AG20443 (cell line): ENCODE data around the gene POU2F3.

Source experiments
- DNase-seq: peaks from one replicate; pipeline ENCODE4 v3.0.0; 2012; ENCODE audit warnings: low spot score, mixed read lengths

POU2F3 gene

DNA sequence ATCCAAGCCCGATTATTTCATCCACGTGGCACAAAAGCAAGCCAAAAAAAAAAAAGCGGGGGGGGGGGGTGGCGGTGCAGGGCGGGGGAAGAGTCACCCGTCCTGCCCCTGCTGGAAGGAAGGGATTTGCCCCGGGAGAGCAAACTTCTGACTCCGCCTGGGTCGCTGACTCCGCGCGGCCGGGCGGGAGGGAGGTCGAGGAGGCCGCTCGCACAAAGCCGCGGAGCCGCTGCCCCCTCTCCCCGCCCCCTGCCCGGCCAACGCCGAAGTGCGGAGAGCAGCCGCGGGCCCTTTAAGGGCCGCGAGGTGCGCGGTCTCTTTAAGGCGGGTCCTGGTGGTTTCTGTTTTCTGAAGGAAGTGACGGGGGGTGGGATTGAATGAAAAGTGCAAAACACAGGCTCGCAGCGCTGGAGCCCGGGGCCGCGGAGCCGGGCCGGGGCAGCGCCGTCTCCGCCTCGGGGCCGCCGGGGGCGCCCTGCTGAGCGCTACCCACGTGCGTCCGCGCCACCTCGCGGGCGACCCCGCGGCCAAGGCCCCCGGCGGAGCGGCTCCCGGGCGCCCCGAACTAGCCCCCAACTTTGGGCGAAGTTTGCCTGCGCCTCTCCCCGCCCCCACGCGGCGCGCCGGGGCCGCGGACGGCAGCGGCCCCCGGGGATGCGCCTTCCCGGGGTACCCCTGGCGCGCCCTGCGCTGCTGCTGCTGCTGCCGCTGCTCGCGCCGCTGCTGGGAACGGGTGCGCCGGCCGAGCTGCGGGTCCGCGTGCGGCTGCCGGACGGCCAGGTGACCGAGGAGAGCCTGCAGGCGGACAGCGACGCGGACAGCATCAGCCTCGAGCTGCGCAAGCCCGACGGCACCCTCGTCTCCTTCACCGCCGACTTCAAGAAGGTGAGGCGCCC lies 29.1 kb upstream of the POU2F3 start, which contains the start of gene OAF:
TSS of gene OAF (plus strand) at position 407 of the 896 bp plus-strand sequence. CDS start at position 655, 248 bp downstream.
- peak; percentile 88 for DNase-seq

DNA sequence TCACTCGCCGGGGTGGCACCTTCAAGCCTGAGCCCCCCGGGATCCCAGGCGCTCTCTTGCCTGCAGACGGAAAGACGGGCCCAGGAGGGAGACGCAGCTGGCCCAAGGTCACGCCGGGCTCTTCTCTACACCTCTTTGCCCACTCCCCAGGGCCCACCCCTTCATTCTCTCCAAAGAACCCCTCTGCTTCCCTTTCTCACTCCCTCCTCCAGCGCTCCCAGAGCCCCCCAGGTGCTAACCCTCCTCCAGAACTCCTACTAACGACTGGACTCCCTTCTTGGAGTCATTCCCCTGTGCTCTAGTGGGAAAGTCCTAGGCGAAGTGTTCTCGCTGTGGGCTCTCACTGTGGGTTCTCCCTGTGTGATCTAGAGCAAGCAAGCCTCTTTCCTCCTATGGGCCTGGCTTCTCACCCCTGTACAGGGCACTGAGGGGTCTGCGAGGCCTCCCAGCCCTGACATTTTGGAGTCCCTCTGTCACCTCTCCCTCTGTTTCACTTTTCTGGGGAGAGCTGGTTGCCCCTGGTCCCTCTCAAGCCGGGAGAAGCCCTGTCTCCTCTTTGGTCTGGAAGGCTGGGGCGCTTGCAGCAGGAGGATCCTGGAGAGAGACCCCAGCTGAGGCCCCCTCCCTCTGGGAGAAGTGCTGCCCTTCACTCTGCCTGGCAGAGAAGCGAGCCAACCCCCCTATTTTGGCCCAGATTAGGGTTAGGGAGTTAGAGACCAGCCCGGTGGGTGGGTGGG lies 28.2 kb upstream of the POU2F3 start:
- DNase-seq, result no peak

DNA sequence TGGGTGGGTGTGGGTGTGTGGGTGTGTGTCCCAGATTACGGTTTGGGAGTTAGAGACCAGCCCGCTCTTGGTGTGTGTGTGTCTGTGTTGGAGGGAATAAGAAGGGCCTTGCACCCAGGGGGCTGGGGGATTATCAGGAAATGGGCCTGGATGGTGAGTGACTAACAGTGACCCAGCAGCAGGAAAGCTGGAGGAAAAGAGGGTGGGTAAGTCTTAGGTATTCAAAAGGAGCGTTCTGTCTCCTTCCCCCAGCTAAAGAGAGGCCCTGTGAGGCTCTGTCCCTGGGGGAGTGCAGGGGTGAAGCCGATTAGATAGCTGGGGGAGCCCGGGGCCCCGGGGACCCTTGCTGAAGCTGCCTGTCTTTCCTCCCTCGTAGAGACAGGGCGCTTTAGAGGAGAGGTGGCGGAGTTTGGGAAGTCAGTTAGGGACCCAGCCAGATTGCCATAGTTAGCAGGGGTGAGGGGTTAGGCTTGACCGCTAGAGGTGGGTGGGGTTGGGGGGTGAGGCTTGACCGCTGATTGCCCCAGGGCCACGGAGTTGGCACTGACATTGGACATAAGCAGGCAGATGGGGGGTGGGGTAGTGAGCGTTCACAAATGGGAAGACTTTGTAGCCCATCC lies 27.6 kb upstream of the POU2F3 start:
- DNase-seq, result no peak

DNA sequence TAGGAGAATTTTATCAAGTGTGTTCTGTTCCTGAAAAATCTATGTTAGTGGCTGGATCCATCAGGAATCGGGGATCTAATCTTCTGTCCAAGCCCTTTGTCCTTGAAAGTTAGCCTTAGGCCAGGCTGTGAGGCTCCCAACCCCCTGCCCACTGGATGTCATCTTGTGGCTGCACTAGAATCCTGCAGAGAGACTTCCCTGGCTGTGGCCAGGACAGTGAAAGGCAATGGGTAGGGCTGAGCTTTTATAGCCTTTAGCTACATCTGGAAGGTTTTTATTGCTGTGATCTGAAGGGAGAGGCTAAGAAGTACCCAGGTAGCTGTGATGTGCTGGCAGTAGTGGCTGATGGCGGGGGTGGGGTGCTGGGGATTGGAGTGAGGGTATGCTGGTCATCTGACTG lies 27.0 kb upstream of the POU2F3 start:
- no peak for DNase-seq

DNA sequence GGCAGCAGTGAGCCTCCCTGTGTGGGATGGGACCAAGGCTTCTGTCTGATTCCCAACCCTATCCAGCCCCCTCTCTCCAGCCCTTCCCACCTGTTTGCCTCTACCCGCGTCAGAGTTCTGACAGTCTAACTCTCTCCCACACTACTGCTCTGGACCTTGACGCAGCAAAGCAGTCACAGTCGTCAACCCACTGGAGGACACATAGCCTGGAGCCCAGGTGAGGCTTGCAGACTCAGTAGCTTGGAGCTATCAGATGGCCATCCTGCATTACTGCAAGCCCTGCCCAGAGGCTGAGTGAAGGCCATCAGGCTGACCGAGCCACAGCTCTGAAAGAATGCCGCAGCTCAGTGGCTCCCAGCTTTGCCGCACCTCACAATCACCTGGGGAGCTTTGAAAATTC lies 25.4 kb upstream of the POU2F3 start:
- DNase-seq, result no peak

DNA sequence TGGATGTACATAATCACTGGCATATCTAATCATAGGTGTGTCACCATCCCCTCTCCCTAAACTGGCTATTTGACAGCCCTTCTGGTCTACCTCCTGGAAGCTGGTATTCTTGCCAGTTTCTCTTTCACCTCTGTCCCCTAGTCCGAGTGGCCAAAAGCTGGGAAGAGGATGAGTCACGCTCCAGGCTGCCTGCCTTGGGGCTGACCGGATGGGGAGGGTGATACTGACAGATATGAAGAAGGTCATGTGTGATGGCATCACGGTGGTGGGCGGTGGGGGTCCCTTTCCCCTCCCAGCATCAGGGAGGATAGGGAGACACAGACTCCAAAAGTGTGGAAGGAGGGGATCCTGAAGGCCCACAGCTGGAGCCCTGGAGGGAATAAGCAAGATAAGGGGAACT lies 24.3 kb upstream of the POU2F3 start:
- DNase-seq, result peak; percentile 76

DNA sequence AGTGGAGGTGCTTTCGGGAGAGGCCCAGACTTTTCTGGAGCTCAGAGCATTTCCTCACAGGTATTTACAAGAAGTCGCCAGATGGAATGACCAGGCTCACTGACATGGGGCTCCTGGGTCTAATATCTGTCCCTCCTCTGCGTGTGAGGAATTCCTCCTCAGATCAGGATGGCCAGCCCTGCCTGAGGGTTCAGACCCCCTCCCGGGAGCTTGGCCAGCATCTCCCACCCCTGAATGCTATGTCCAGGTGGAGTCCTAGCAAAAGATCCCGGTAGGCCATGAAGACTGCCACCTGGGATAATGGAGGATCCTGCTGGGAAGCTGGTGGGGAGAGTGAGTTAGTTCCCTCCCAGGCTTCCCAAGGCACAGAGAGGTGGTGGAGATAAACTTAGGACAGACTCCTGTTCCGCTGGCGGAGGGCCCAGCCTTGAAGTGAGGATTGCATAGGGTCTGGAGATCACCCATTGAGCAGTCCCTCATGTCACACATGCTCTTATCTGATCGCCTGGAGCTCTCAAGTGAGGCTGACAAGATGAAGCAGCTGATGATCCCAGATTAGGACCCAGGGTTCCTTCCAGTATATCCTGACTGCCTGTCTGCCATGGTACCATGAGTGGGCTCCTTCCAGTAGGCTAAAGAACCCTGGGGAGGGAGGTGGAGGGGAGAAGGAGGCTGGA lies 23.4 kb upstream of the POU2F3 start:
- DNase-seq, result no peak

DNA sequence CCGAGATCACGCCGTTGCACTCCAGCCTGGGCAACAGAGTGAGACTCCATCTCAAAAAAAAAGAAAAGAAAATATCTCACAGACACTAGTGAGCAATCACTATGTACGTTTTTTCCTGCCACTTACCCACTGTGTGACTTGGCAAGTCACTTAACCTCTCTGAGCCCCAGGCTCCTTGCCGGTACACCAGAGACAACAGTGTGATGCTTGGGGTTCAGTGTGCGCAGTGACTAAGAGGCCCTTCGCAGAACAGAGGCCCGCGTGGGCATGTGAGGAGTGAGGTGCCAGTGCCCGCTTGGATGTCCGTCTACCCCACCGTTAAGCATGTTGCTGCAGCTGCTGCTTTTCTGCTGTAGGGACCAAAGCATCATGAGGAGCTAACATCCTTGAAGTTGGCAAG lies 22.4 kb upstream of the POU2F3 start:
- no peak for DNase-seq

DNA sequence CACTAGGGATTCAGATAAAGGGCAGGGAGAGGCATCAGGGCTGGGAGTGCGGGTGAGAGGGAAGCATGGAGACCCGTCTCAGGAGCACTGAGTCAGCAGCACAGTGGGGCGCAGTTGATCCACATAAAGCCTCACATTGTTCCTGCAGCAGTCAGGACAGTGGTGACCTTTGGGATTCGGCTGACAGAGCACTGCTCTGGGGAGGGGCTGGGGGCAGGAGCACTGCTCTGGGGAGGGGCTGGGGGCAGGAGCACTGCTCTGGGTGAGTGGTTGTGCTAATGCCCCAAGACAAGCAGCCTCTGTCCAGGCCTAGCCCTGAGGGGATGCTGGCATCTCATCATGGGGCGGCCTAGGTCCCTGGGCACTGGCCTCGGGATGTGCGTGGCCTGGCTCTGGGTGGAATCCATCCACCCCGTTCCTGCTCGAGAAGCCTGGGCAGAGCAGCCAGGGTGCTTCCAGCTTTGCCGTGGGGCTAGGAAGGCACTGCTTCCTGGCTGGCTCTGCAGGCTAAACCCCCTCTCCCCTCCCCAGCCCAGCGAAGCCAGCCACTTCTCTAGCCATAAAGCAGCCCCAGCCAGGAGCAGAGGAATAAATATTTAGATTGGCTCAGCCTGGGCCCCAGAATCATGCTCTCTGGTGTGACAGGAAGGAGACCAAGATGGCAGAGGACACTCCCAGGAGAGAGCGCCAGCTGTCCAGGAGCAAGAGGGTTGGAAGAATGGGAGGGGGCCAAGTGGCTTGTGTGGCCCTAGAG lies 21.8 kb upstream of the POU2F3 start:
- DNase-seq, result no peak

DNA sequence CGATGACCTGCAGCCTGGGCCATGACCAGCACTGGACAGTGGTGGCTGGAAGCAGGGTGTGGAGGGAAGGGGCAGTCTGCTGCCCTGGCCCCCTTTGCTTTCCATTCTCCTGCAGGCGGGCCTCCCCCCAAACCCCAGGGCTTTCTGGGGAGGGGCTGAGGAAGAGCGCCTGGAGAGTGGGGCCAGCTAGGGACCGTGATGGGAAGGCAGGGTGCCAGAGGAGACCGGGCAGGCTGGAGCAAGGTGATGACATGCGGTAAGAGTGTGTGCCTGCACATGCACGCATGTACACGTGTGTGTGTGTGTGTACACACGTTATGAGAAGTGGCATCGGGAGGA lies 21.3 kb upstream of the POU2F3 start:
- DNase-seq, result no peak

DNA sequence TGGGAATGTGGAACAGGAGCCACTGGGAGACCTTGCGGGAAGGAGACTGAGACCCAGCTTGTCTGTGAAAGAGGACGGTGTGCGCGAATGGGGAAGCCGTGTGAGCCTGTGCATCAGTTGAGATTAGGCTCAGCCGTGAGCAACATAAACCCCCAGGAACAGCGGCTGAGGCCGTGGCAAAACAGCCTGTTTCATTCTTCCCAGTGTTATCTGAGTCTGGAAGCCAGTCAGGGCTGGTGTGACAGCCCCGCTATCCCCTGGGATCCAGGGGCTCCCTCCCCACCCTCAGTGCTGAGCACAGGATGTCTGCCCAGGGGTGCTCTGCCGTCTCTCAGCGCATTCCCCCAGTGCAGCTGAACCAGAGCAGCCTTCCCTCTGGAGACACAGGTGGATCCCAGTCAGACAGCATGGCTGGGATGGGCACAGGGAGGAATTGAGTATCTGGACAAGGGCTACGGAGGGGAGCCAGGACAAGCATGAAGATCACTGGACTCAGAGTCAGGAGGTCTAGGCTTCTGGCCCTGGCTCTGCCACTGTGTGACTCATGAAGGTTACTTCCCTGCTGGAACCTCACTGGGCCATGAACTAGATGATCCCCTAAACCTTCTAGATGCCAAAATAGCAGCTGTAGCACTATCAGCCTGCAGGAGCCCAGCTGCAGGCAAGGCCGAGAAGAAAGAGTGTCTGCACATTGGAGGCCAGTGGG lies 20.6 kb upstream of the POU2F3 start:
- DNase-seq, result no peak

DNA sequence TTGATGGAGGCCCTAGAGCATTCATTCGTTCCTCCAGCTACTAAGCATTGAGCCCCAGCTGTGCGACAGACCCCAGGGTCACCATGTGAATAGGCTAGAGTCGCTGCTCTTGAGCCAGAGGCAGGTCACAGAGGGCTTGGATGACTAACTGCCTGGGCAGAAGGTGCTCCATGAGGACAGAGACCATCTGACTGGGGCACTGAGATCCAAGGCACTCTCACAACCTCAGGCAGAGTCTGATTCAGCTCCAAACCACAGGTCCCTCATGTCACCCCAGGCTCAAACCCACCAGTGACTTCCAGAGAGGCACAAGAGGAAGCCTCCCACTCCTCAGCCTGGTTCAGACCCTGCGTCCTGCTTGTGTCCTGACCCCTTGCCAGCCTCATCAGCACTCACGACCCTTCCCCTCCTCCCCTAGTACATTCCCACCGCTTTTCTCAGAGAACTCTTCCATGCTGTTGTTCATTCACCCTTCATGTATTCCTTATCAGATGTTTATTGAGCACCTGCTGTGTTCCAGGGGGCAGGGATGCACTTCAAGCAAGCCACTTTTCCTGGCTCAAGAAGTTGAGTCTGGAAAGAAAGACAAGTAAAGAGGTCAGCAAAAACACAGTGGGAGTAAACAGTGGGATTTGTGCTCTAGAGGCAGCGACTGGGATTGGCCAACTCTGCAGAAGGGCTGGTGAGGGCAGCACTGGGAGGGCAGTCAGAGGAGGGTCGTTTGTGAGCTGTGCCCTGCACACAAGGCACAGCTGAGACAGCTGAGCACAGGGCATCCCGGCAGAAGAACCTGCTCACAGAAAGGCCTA lies 19.8 kb upstream of the POU2F3 start:
- no peak for DNase-seq

DNA sequence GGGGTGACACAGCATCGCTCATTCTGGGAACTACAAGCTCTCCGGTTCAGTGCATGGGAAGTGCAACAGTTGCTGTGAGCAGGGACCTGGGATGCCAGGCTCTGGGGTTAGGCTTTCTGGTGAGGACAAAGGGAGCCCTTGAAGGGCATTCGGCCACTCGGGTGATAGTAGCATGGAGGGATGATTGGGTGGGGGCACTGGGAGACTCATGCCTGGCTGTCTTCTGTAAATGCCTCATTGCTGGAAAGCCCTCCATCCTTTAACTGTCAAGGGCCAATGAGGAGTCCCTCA lies 19.2 kb upstream of the POU2F3 start:
- DNase-seq, result no peak

DNA sequence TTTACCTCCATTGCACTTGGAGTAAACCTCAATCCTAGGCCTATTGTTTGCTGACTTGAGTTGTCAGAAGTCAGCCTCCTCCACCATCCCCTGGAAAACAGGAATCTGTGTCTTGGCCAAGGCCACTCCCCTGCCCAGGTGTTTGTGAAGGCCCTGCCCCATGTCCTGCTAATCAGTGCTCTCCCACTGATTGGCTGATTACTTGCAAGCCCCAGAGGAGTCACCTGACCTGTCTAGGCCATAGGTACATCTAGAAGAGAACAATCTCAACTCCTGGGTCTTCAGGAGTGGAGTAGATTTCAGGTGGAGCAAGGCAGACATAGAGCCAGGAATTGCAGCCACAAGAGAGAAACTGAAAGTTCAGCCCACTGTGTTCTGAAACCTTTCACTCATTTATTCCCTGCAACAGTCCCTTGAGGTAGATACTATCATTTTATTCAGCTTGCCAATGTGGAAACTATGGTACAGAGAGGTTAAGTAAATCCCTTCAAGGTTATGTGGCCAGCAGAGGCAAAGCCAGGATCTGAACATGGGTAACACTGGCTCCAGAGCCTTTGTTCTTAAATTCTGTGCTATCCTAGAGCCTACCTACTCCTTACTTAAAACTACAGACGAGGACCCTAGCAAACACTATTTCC lies 18.7 kb upstream of the POU2F3 start:
- DNase-seq, result no peak

DNA sequence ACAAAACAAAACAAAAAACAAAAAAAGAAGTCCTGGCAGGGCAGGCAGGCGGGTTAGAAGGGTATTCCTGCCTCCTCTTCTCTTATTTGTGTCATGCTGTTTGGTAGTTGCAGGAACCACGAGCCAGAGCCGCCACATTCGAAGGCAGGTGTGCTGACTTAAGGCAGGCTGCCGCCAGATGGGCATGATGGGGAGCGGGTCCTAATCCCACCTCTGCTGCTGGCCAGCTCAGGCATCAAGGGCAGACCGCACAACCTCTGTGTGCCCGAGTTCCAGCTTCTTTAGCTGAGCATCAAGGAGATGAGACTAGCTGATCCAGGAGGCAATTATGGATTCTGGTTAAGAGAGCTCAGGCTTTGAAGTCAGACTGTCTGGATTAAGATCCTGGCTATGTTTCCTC lies 17.0 kb upstream of the POU2F3 start:
- DNase-seq, result no peak

DNA sequence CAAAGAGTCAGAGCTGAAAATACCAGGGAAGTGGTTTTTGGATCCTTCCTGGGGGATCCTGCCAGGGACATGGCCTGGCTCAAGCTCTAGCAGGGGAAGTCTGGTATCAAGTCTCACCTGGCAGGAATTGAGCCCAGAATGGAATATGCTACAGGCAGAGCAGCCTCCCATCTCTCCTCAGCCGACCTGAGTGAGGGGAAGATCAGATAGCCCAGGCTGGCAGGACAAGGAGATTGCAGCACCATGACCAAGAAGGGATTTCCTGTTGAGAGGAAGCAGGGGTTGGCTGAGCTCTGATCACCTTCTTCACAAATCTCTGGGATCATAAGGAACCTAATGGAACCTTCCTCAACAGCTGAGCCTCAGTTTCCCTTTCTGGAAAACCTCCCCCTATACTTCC lies 16.1 kb upstream of the POU2F3 start:
- no peak for DNase-seq

DNA sequence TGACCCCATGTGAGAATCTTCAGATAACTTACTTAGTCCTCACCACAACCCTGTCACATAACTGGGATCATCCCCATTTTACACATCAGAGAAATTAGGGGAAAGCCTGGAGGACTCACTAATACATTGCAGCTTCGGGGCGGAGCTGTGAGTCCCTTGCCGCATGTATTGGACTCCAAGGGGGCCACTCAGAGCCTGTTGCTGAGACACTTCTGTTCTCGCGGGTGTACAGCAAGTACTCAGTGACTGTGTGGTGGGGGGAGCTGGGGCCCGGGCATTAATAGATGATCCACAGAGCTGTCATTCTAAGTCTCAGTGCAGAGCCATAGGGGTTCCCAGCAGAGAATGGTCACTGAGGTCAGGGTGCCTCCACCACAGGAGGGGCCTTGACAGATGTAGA lies 15.6 kb upstream of the POU2F3 start:
- no peak for DNase-seq

DNA sequence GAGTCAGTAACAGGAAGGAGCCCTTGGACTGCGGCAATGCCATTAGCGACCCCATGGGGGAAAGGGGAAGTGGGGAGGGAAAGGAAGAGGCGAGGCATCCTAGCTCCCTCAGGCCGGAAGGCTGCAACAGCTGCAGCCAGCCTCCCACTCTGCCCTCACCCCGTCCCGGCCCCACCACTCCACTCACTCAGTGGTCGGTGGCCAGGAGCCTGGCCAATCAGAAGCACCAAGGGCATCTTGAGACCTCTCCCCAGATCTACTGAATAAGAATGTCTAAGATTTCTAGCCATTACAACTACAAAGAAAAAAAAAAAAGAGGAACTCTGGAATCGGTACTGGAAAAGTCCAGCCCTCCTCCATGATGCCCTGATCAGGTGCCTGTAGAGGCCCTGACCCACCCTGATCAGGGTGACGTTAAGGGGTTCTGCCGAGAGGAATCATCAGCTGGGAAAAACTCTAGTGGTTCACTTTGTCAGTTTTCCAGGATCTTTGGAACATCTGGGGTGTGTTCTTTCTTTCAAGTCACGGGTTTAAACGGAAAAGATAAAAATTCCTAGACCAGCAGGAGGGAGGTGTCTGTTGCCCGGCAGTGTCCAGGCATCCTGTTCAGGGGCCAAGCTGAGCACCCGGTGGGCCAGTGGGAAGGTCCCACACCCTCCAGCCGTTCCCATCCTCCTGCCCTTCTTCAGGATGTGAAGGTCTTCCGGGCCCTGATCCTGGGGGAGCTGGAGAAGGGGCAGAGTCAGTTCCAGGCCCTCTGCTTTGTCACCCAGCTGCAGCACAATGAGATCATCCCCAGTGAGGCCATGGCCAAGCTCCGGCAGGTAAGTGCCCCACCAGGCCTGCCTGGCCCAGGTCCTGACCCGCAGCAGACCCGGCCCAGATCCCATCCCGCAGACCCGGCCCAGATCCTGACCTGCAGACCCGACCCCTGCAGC lies 14.7 kb upstream of the POU2F3 start:
- no peak for DNase-seq

DNA sequence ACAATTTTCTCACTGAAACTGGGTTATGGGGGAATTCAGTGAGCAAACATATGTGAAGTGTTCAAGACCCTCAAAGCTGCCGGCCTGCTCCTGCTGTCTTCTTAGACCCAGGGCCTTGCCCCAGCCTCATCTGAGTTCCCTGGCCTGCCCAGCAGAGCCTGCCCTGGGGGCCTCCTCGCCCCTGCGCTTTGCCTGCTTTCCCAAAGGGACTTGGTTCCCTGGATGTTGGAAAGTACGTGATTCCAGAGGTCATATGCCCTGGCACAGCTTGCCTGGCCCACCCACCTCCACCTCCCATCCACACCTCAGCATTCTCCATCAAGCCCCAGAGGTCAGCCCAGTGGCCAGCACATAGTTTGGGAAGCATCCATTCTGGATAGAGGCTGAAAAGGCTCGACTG lies 13.7 kb upstream of the POU2F3 start:
- no peak for DNase-seq
